GM23248 (cell line): Measurements from ENCODE around the gene LOC128125822.

Experiments
- EZH2 ChIP-seq: fragments of 200-600 bp; sonication (generic); IDR thresholded peaks from 2 replicates; pipeline ENCODE4 v1.6.1; 2018; ENCODE audit warnings: antibody characterized with exemption, mild to moderate bottlenecking; ENCODE audit not compliant: insufficient read depth, poor library complexity, severe bottlenecking
- EZH2phosphoT487 ChIP-seq: fragments of 200-600 bp; sonication (generic); IDR thresholded peaks from 2 replicates; pipeline ENCODE4 v1.6.1; 2018; ENCODE audit warnings: antibody characterized with exemption, moderate library complexity, mild to moderate bottlenecking, low read depth; ENCODE audit not compliant: insufficient read depth

- TF ChIP-seq EZH2 (no peak), EZH2phosphoT487 (no peak)
These were observed 18.4 kb upstream of the LOC128125822 start for GRCh38 chr6:63553900-63554299.
